KMS-11 (cell line): ENCODE results near the gene TTYH1.

Source experiments
- H2AFZ ChIP-seq: fragments of 200-600 bp; sonication (generic); 2 replicates; pipeline ENCODE4 v1.6.1; 2016; ENCODE audit warnings: antibody characterized with exemption, mixed run types, low read depth
- H3K27ac ChIP-seq: fragments of 200-600 bp; sonication (generic); 2 replicates; pipeline ENCODE4 v1.6.1; 2016; ENCODE audit warnings: mild to moderate bottlenecking, mixed run types
- H3K27me3 ChIP-seq: fragments of 200-600 bp; sonication (generic); 2 replicates; pipeline ENCODE4 v1.6.1; 2017; ENCODE audit warnings: mild to moderate bottlenecking, low read depth, mixed run types, moderate library complexity; ENCODE audit not compliant: insufficient read depth
- H3K36me3 ChIP-seq: fragments of 200-600 bp; sonication (generic); 2 replicates; pipeline ENCODE4 v1.6.1; 2017; ENCODE audit warnings: mild to moderate bottlenecking, mixed run types; ENCODE audit not compliant: insufficient read depth
- H3K4me1 ChIP-seq: fragments of 200-600 bp; sonication (generic); 2 replicates; pipeline ENCODE4 v1.6.1; 2016; ENCODE audit warnings: mild to moderate bottlenecking, low read depth, mixed run types; ENCODE audit not compliant: poor library complexity, severe bottlenecking
- H3K4me2 ChIP-seq: fragments of 200-600 bp; sonication (generic); 2 replicates; pipeline ENCODE4 v1.7.0; 2016; ENCODE audit warnings: mild to moderate bottlenecking, mixed run types
- H3K4me3 ChIP-seq: fragments of 200-600 bp; sonication (generic); IDR thresholded peaks from 2 replicates; pipeline ENCODE4 v1.6.1; 2017; ENCODE audit warnings: low read depth, low read length, mixed read lengths; ENCODE audit not compliant: insufficient read depth
- H3K79me2 ChIP-seq: fragments of 200-600 bp; sonication (generic); 2 replicates; pipeline ENCODE4 v1.6.1; 2016; ENCODE audit warnings: low read depth, mixed run types; ENCODE audit not compliant: insufficient read depth
- H3K9ac ChIP-seq: fragments of 200-600 bp; sonication (generic); 2 replicates; pipeline ENCODE4 v1.6.1; 2016; ENCODE audit warnings: mild to moderate bottlenecking, mixed run types
- H4K20me1 ChIP-seq: fragments of 200-600 bp; sonication (generic); 2 replicates; pipeline ENCODE4 v1.6.1; 2016; ENCODE audit warnings: mild to moderate bottlenecking, mixed run types; ENCODE audit not compliant: insufficient read depth
- CTCF ChIP-seq: fragments of 200-600 bp; sonication (generic); conservative IDR thresholded peaks from 2 replicates; pipeline ENCODE4 v1.6.1; 2017; ENCODE audit warnings: low read depth, mild to moderate bottlenecking, antibody characterized with exemption, low read length, moderate library complexity, mixed read lengths

TTYH1 gene

DNA sequence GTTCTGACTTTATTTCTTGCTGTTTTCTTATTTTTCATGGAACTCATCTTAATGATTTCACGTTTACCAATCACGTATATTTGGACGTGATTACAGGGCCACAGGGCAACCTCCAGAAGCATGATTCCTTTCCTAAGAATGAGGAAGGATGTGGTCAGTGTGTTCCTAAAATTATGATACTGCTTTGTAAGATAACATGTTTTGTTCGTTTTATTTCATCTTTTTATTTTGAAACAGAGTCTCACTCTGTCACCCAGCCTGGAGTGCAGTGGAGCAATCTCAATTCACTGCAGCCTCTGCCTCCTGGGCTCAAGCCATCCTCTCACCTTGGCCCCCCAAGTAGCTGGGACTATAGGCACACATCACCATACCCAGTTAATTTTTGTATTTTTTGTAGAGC is 25.7 kb upstream of the TTYH1 start:
- no peaks in the 10 kb centered on the region for H3K79me2 ChIP-seq
- no peak overlapping the region for H3K9ac ChIP-seq
- no peak overlapping the region for H3K27ac ChIP-seq
- H4K20me1 ChIP-seq = no peaks in the 10 kb centered on the region
- no peaks in the 10 kb centered on the region for H3K36me3 ChIP-seq
- no peak overlapping the region for H3K4me2 ChIP-seq
- H3K4me3 ChIP-seq = no peak overlapping the region
- H2AFZ ChIP-seq = no peak overlapping the region
- H3K27me3 ChIP-seq = peaks cover 5% of the 10 kb centered on the region; the same call in 1 of the 2 replicates
- no peak for TF ChIP-seq CTCF
- peaks cover 4% of the 10 kb centered on the region for H3K4me1 ChIP-seq

GRCh38 chr19:54390942-54391577 is 24.2 kb upstream of the TTYH1 start:
- no peak overlapping the region for H3K27ac ChIP-seq
- H3K36me3 ChIP-seq = no peaks in the 10 kb centered on the region
- H3K4me2 ChIP-seq = no peak overlapping the region
- H3K27me3 ChIP-seq = peaks cover 7% of the 10 kb centered on the region; the same call in 1 of the 2 replicates
- H3K79me2 ChIP-seq = no peaks in the 10 kb centered on the region
- peaks cover 4% of the 10 kb centered on the region for H3K4me1 ChIP-seq
- no peak overlapping the region for H3K9ac ChIP-seq
- H4K20me1 ChIP-seq = no peaks in the 10 kb centered on the region
- H2AFZ ChIP-seq = no peak overlapping the region
- peak; percentile 95 for TF ChIP-seq CTCF
- H3K4me3 ChIP-seq = no peak overlapping the region

- no peak overlapping the region for H3K4me3 ChIP-seq
- no peak overlapping the region for H2AFZ ChIP-seq
- TF ChIP-seq CTCF = no peak
- H3K79me2 ChIP-seq = no peaks in the 10 kb centered on the region
- no peak overlapping the region for H3K4me2 ChIP-seq
- H3K27me3 ChIP-seq = peaks cover 7% of the 10 kb centered on the region; the same call in 1 of the 2 replicates
- peaks cover 4% of the 10 kb centered on the region for H3K4me1 ChIP-seq
- no peaks in the 10 kb centered on the region for H4K20me1 ChIP-seq
- H3K36me3 ChIP-seq = no peaks in the 10 kb centered on the region
- H3K9ac ChIP-seq = no peak overlapping the region
- H3K27ac ChIP-seq = no peak overlapping the region
These were observed 23.6 kb upstream of the TTYH1 start for GRCh38 chr19:54391589-54392061.

DNA sequence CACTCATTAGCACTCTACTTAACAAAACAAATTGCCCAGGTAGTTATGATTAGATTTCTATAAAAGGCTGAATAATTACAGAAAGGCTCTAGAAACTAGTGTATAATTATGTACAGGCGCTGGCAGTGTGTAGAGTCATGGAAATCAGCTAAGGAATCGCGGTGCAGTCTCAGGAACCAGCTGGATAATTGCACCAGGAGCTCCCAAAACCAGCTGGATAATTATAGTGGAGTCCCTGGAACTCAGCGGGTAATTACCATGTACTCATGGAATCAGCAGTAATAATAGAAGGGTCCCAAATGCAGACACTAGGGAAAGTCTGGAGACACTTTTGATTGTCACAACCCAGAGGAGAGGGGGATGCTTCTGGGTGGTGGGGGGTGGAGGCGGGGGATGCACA is 23.2 kb upstream of the TTYH1 start:
- no peak overlapping the region for H3K27ac ChIP-seq
- no peak overlapping the region for H3K4me2 ChIP-seq
- no peaks in the 10 kb centered on the region for H4K20me1 ChIP-seq
- H3K9ac ChIP-seq = no peak overlapping the region
- TF ChIP-seq CTCF = no peak
- H3K79me2 ChIP-seq = no peaks in the 10 kb centered on the region
- H2AFZ ChIP-seq = no peak overlapping the region
- H3K27me3 ChIP-seq = peaks cover 7% of the 10 kb centered on the region; the same call in 1 of the 2 replicates
- H3K4me1 ChIP-seq = peaks cover 3% of the 10 kb centered on the region
- H3K36me3 ChIP-seq = no peaks in the 10 kb centered on the region
- no peak overlapping the region for H3K4me3 ChIP-seq
